HepG2 (cell line): Measurements from ENCODE around the gene VWA1. TPM values are rescaled to one million over a fixed set of nuclear protein-coding genes. Genes with fewer than 3 reads are reported as not detected.

Experiments
- AFF4 ChIP-seq: sonication (generic); formaldehyde crosslinking; IDR thresholded peaks from 2 replicates; pipeline ENCODE4 v1.4.0; 2020; ENCODE audit warnings: missing genetic modification reagents
- ARID5B ChIP-seq: IDR thresholded peaks from 2 replicates; pipeline ENCODE4 v1.4.0; 2020; ENCODE audit warnings: mild to moderate bottlenecking, missing genetic modification reagents
- CREM ChIP-seq, 2 experiments: sonication (generic) in 1 of 2; formaldehyde crosslinking in 1 of 2; IDR thresholded peaks; 2 replicates each; pipeline versions ENCODE4 v1.4.0 to v1.6.1; 2016 to 2020; ENCODE audit warnings: antibody characterized with exemption in 1 of 2, mild to moderate bottlenecking in 1 of 2, missing genetic modification reagents in 1 of 2
- ESRRA ChIP-seq: sonication (generic); formaldehyde crosslinking; IDR thresholded peaks from 2 replicates; pipeline ENCODE4 v1.5.1; 2020; ENCODE audit warnings: mild to moderate bottlenecking, low read depth, missing genetic modification reagents
- KLF15 ChIP-seq: sonication (generic); formaldehyde crosslinking; IDR thresholded peaks from 2 replicates; pipeline ENCODE4 v1.8.1; 2023; ENCODE audit warnings: borderline replicate concordance, mild to moderate bottlenecking, inconsistent platforms, missing genetic modification reagents, mixed read lengths
- MAX ChIP-seq: IDR thresholded peaks from 2 replicates; pipeline ENCODE4 v1.6.1; 2012; ENCODE audit warnings: inconsistent platforms
- MBNL3 ChIP-seq: fragments of 250-450 bp; sonication (Bioruptor Pico); conservative IDR thresholded peaks from 2 replicates; pipeline ENCODE4 v1.8.0; 2022; ENCODE audit warnings: mild to moderate bottlenecking, inconsistent platforms
- NFAT5 ChIP-seq: sonication (generic); formaldehyde crosslinking; IDR thresholded peaks from 2 replicates; pipeline ENCODE4 v1.4.0; 2020; ENCODE audit warnings: missing genetic modification reagents
- PCBP2 ChIP-seq: fragments of 200-400 bp; formaldehyde crosslinking; optimal IDR thresholded peaks from 2 replicates; pipeline ENCODE3; 2018; ENCODE audit warnings: low read length, low read depth; ENCODE audit not compliant: poor library complexity, severe bottlenecking
- SETDB1 ChIP-seq: sonication (generic); formaldehyde crosslinking; IDR thresholded peaks from 2 replicates; pipeline ENCODE4 v1.5.1; 2020; ENCODE audit warnings: missing genetic modification reagents, mild to moderate bottlenecking, borderline replicate concordance
- TEAD2 ChIP-seq: sonication (generic); formaldehyde crosslinking; IDR thresholded peaks from 2 replicates; pipeline ENCODE4 v1.9.0; 2021; ENCODE audit warnings: missing genetic modification reagents
- ZNF225 ChIP-seq: sonication (generic); formaldehyde crosslinking; IDR thresholded peaks from 2 replicates; pipeline ENCODE4 v1.4.0; 2020; ENCODE audit warnings: mild to moderate bottlenecking, missing genetic modification reagents
- ZNF567 ChIP-seq: sonication (generic); formaldehyde crosslinking; IDR thresholded peaks from 2 replicates; pipeline ENCODE4 v1.8.1; 2023; ENCODE audit warnings: mild to moderate bottlenecking, missing genetic modification reagents, borderline replicate concordance
- ZNF746 ChIP-seq: sonication (generic); formaldehyde crosslinking; IDR thresholded peaks from 2 replicates; pipeline ENCODE4 v1.8.0; 2022; ENCODE audit warnings: mild to moderate bottlenecking, missing genetic modification reagents
- polyA plus RNA-seq, 8 experiments: library from polyadenylated mRNA; depleted of rRNA in 3 of 8; stranded (reverse) in 7 of 8; unstranded in 1 of 8; fragments of >200 nt; fragmentation: Illumina TruSeq in 4 of 8; extraction: Trizol in 4 of 8; gene quantifications; 2 replicates each; pipeline versions ENCODE4 v1.2.1 to v1.2.3, GENCODE V29; 2011 to 2016; ENCODE audit warnings: low read depth in 4 of 8, missing spikeins in 1 of 8, mixed read lengths in 1 of 8; ENCODE audit not compliant: insufficient read depth in 1 of 8
- total RNA-seq, 5 experiments: library from RNA; depleted of rRNA; stranded (reverse); fragments of >200 nt; fragmentation: Illumina TruSeq; extraction: Trizol; gene quantifications; 2 replicates each; pipeline ENCODE4 v1.2.3, GENCODE V29; 2016; ENCODE audit warnings: low read depth in 1 of 5

VWA1 gene
- total and polyA plus RNA-seq, 2 of the 13 experiments (the other 11 are each of a cell fraction or from before 2014, with no cell fraction given) = 40.9 to 57.5 TPM

- TF ChIP-seq ARID5B (no peak), SETDB1 (CRISPR knock-in tag) (no peak), CREM (IDR thresholded peaks at IDR 0.05) (peak; percentile 69; the same call in 1 of the 2 replicates), CREM (CRISPR knock-in tag; IDR thresholded peaks at IDR 0.05) (peak; percentile 30; the same call in 1 of the 2 replicates), ZNF225 (peak; percentile 67), NFAT5 (no peak), ZNF567 (no peak), KLF15 (CRISPR knock-in tag) (no peak; the same call in 1 of the 2 replicates), AFF4 (CRISPR knock-in tag) (no peak), TEAD2 (CRISPR knock-in tag) (no peak), MBNL3 (CRISPR knock-in tag) (no peak), ESRRA (CRISPR knock-in tag) (peak; percentile 74), PCBP2 (no peak), ZNF746 (CRISPR knock-in tag) (no peak; the same call in 1 of the 2 replicates), MAX (no peak)
Observed at GRCh38 chr1:1399187-1399871, 36.2 kb upstream of the VWA1 start, which contains the start of gene CCNL2 (continued).
